ENCODE measurements around the gene SEMA4A.
"Not testable (repeated sequence)": the region's sequence is repeated elsewhere in the genome, so short reads cannot be mapped to it uniquely, and the experiment has no call there.

Gene SEMA4A

GRCh38 chr1:156122519-156123355 is 30.6 kb upstream of the SEMA4A start:
- no peak overlapping the region for H3K27ac ChIP-seq
- peaks cover 81% of the 10 kb centered on the region for H3K27me3 ChIP-seq
- H3K9me3 ChIP-seq = no peaks in the 10 kb centered on the region
- no peak for TF ChIP-seq CTCF (IDR thresholded peaks at IDR 0.05)
- no peak overlapping the region for H3K4me3 ChIP-seq (ENCODE audit: low read depth in 1 of 2, low read length in 1 of 2)
- no peaks in the 10 kb centered on the region for H3K36me3 ChIP-seq
- H3K4me1 ChIP-seq (ENCODE audit: control insufficient read depth in 1 of 2, insufficient read depth in 1 of 2, low read depth in 1 of 2, low read length in 1 of 2) = no peaks in the 10 kb centered on the region

GRCh38 chr1:156123356-156124196 is 29.8 kb upstream of the SEMA4A start:
- Histone ChIP-seq H3K4me3 (ENCODE audit: low read depth in 1 of 2, low read length in 1 of 2) (no peak overlapping the region), H3K9me3 (no peaks in the 10 kb centered on the region), H3K36me3 (no peaks in the 10 kb centered on the region), H3K4me1 (ENCODE audit: control insufficient read depth in 1 of 2, insufficient read depth in 1 of 2, low read depth in 1 of 2, low read length in 1 of 2) (no peaks in the 10 kb centered on the region), H3K27me3 (peaks cover 82% of the 10 kb centered on the region), H3K27ac (no peak overlapping the region)
- TF ChIP-seq CTCF (IDR thresholded peaks at IDR 0.05) = no peak

- TF ChIP-seq CTCF (IDR thresholded peaks at IDR 0.05) = no peak
- Histone ChIP-seq H3K27me3 (peaks cover 91% of the 10 kb centered on the region), H3K9me3 (no peaks in the 10 kb centered on the region), H3K36me3 (no peaks in the 10 kb centered on the region), H3K27ac (no peak overlapping the region), H3K4me1 (ENCODE audit: control insufficient read depth in 1 of 2, insufficient read depth in 1 of 2, low read depth in 1 of 2, low read length in 1 of 2) (no peaks in the 10 kb centered on the region), H3K4me3 (ENCODE audit: low read depth in 1 of 2, low read length in 1 of 2) (no peak overlapping the region)
Observed at GRCh38 chr1:156124557-156125483, 28.6 kb upstream of the SEMA4A start.

- not testable (repeated sequence) for H3K9me3 ChIP-seq; H3K36me3 ChIP-seq; H3K4me1 ChIP-seq (ENCODE audit: control insufficient read depth in 1 of 2, insufficient read depth in 1 of 2, low read depth in 1 of 2, low read length in 1 of 2); H3K27ac ChIP-seq; H3K4me3 ChIP-seq (ENCODE audit: low read depth in 1 of 2, low read length in 1 of 2)
- H3K27me3 ChIP-seq = peaks cover 89% of the 10 kb centered on the region
Observed at GRCh38 chr1:156125544-156125943, 27.8 kb upstream of the SEMA4A start.

GRCh38 chr1:156126043-156126629 is 27.2 kb upstream of the SEMA4A start:
- Histone ChIP-seq H3K4me3 (ENCODE audit: low read depth in 1 of 2, low read length in 1 of 2) (no peak overlapping the region), H3K36me3 (no peaks in the 10 kb centered on the region), H3K9me3 (no peaks in the 10 kb centered on the region), H3K27ac (no peak overlapping the region), H3K4me1 (ENCODE audit: control insufficient read depth in 1 of 2, insufficient read depth in 1 of 2, low read depth in 1 of 2, low read length in 1 of 2) (no peaks in the 10 kb centered on the region), H3K27me3 (peaks cover 86% of the 10 kb centered on the region)
- TF ChIP-seq CTCF (IDR thresholded peaks at IDR 0.05) = no peak
